PC-3 (cell line): ENCODE measurements around the gene SENP5. TPM values are rescaled to one million over a fixed set of nuclear protein-coding genes. Genes with fewer than 3 reads are reported as not detected.

Experiments used
- ATAC-seq: fragments of 200-7000 bp; cut with Tn5 transposase; 2 replicates; pipeline ENCODE4 v1.9.1; 2020; ENCODE audit warnings: mild to moderate bottlenecking, moderate library complexity
- BruUV-seq: library from RNA; stranded (reverse); fragments of 400-500 nt; replicated peaks from 2 replicates; lab custom pipeline; 2021; lab: Mats Ljungman, UMichigan
- CTCF ChIA-PET: fragments of 300-600 bp; sonication (Branson Sonifier 250); formaldehyde crosslinking; loops from one replicate; lab custom pipeline; 2022; ENCODE audit warnings: antibody characterized with exemption; lab: Charles Lee
- POLR2A ChIA-PET: fragments of 300-600 bp; sonication (Branson Sonifier 250); formaldehyde crosslinking; loops from one replicate; lab custom pipeline; 2022; ENCODE audit warnings: antibody characterized with exemption; ENCODE audit not compliant: unreplicated experiment; lab: Charles Lee
- DNase-seq: peaks from one replicate; pipeline ENCODE4 v3.0.0-alpha.2; 2015
- H2AFZ ChIP-seq: fragments of 300-600 bp; sonication (generic); 2 replicates; pipeline ENCODE4 v1.6.0; 2016; ENCODE audit warnings: antibody characterized with exemption, low read length
- H3F3A ChIP-seq: fragments of 300-600 bp; sonication (generic); one replicate; pipeline ENCODE4 v1.6.0; 2017; ENCODE audit warnings: antibody characterized with exemption, low read length, control low read depth, mild to moderate bottlenecking; ENCODE audit not compliant: unreplicated experiment
- H3K27ac ChIP-seq: fragments of 300-600 bp; sonication (generic); 2 replicates; pipeline ENCODE4 v1.5.1; 2016; ENCODE audit warnings: mild to moderate bottlenecking, low read length
- H3K27me3 ChIP-seq: fragments of 300-600 bp; sonication (generic); 2 replicates; pipeline ENCODE4 v1.6.1; 2016; ENCODE audit warnings: low read length, mixed read lengths
- H3K36me3 ChIP-seq: fragments of 300-600 bp; sonication (generic); 2 replicates; pipeline ENCODE4 v1.6.1; 2016; ENCODE audit warnings: low read depth, mixed run types, low read length, mixed read lengths
- H3K4me1 ChIP-seq: fragments of 300-600 bp; sonication (generic); 2 replicates; pipeline ENCODE4 v1.5.1; 2016; ENCODE audit warnings: low read length; ENCODE audit not compliant: insufficient read depth
- H3K4me2 ChIP-seq: fragments of 300-600 bp; sonication (generic); 2 replicates; pipeline ENCODE4 v1.6.0; 2016; ENCODE audit warnings: low read length
- H3K4me3 ChIP-seq: fragments of 300-600 bp; sonication (generic); 2 replicates; pipeline ENCODE4 v1.5.1; 2016; ENCODE audit warnings: mild to moderate bottlenecking, low read length, mixed read lengths
- H3K79me2 ChIP-seq: fragments of 300-600 bp; sonication (generic); 2 replicates; pipeline ENCODE4 v1.6.1; 2017; ENCODE audit warnings: low read length, mixed read lengths
- H3K9ac ChIP-seq: fragments of 300-600 bp; sonication (generic); 2 replicates; pipeline ENCODE4 v1.6.0; 2016; ENCODE audit warnings: mild to moderate bottlenecking, low read length
- H3K9me2 ChIP-seq: fragments of 300-600 bp; sonication (generic); replicated peaks from 2 replicates; pipeline ENCODE4 v1.6.1; 2016; ENCODE audit warnings: mixed run types, low read length, mixed read lengths
- H3K9me3 ChIP-seq: fragments of 300-600 bp; sonication (generic); 2 replicates; pipeline ENCODE4 v1.6.1; 2016; ENCODE audit warnings: low read length, mixed read lengths
- H4K20me1 ChIP-seq: fragments of 300-600 bp; sonication (generic); 2 replicates; pipeline ENCODE4 v1.6.1; 2016; ENCODE audit warnings: low read length, mixed read lengths
- EZH2 ChIP-seq: fragments of 300-600 bp; sonication (generic); IDR thresholded peaks from one replicate; pipeline ENCODE4 v1.6.1; 2017; ENCODE audit warnings: antibody characterized with exemption, mild to moderate bottlenecking, low read length; ENCODE audit not compliant: unreplicated experiment
- EZH2phosphoT487 ChIP-seq: fragments of 300-600 bp; sonication (generic); IDR thresholded peaks from 2 replicates; pipeline ENCODE4 v1.6.1; 2018; ENCODE audit warnings: mild to moderate bottlenecking, antibody characterized with exemption, low read length, borderline replicate concordance
- intact Hi-C: fragments of 100-400 bp; cut with micrococcal nuclease; formaldehyde crosslinking; loops from 2 replicates; pipeline ENCODE4 v1.9.0; 2023
- total RNA-seq: library from RNA; depleted of rRNA; stranded (reverse); fragments of >200 nt; gene quantifications from 2 replicates; pipeline ENCODE4 v1.2.3, GENCODE V29; 2014
- TF ChIP-seq, protein P1 (sequence below): fragments of 300-600 bp; sonication (generic); conservative IDR thresholded peaks from 2 replicates; pipeline ENCODE4 v1.5.1; 2017; ENCODE audit warnings: antibody characterized with exemption, low read depth, mild to moderate bottlenecking, low read length

Gene SENP5
- total RNA-seq, 1 experiment from 2014 or later: 34.2 TPM

DNA sequence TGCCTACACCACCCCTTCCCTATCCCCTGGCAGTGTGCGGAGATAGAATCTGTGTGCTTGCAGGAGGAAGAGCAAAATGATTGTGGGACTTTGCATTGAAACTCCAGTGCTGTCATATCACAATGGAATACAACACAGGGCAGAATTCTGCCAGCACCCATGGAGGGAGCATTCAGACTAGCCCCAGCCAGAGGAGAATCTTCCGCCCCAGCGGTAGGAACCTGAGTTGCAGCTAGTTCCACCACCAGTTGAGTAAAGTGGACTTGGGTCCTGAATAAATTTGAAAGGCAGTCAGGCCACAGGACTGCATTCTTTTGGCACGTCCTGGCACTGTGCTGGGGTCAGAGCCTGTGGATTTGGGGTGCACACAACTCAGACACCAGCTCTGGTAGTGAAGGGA, 47.1 kb downstream of the SENP5 start:
- Histone ChIP-seq H3K4me1 (no peaks in the 10 kb centered on the region), H3K9ac (no peak overlapping the region), H3K27ac (no peak overlapping the region), H3K79me2 (no peaks in the 10 kb centered on the region), H3K9me2 (no peaks in the 10 kb centered on the region), H3F3A (no peaks in the 10 kb centered on the region), H3K36me3 (peaks cover 20% of the 10 kb centered on the region), H4K20me1 (no peaks in the 10 kb centered on the region), H2AFZ (no peak overlapping the region), H3K4me3 (no peak overlapping the region), H3K27me3 (no peaks in the 10 kb centered on the region), H3K4me2 (no peak overlapping the region), H3K9me3 (no peaks in the 10 kb centered on the region)
- no peak for ATAC-seq
- intact Hi-C loops: no loop called here
- DNase-seq: no peak
- TF ChIP-seq, protein P1, sequence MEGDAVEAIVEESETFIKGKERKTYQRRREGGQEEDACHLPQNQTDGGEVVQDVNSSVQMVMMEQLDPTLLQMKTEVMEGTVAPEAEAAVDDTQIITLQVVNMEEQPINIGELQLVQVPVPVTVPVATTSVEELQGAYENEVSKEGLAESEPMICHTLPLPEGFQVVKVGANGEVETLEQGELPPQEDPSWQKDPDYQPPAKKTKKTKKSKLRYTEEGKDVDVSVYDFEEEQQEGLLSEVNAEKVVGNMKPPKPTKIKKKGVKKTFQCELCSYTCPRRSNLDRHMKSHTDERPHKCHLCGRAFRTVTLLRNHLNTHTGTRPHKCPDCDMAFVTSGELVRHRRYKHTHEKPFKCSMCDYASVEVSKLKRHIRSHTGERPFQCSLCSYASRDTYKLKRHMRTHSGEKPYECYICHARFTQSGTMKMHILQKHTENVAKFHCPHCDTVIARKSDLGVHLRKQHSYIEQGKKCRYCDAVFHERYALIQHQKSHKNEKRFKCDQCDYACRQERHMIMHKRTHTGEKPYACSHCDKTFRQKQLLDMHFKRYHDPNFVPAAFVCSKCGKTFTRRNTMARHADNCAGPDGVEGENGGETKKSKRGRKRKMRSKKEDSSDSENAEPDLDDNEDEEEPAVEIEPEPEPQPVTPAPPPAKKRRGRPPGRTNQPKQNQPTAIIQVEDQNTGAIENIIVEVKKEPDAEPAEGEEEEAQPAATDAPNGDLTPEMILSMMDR: no peak
- TF ChIP-seq EZH2: no peak
- no TSS peak for BruUV-seq
- POLR2A ChIA-PET: no interaction called here
- CTCF ChIA-PET: no interaction called here

DNA sequence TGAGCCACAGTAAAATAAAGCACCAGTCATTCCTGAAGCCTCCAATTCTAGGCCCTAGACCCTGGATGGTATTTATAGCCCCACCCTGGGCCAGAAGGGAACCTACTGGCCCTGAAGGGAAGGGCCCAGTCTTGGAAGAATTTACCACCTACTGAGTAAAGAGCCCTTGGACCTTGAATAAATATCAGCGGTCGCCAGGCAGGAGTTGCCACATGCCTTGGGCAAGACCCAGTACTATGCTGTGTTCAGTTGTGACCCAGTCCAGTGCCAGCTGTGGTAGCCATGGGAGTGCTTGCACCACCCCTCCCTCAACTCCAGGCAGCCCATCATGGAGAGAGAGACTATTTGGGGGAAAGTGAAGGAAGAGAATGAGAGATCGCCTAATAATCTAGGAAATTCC, 47.7 kb downstream of the SENP5 start:
- Histone ChIP-seq H3K36me3 (peaks cover 20% of the 10 kb centered on the region), H3K4me3 (no peak overlapping the region), H2AFZ (no peak overlapping the region), H3F3A (no peaks in the 10 kb centered on the region), H3K4me1 (no peaks in the 10 kb centered on the region), H3K9me2 (no peaks in the 10 kb centered on the region), H3K27ac (no peak overlapping the region), H3K79me2 (no peaks in the 10 kb centered on the region), H4K20me1 (no peaks in the 10 kb centered on the region), H3K9me3 (no peaks in the 10 kb centered on the region), H3K4me2 (no peak overlapping the region), H3K9ac (no peak overlapping the region), H3K27me3 (no peaks in the 10 kb centered on the region)
- ChIA-PET CTCF (no interaction called here), POLR2A (no interaction called here)
- TF ChIP-seq EZH2phosphoT487: no peak
- TF ChIP-seq, protein P1: no peak
- TF ChIP-seq EZH2: no peak
- no TSS peak for BruUV-seq
- ATAC-seq: no peak
- intact Hi-C loops: no loop called here
- no peak for DNase-seq

DNA sequence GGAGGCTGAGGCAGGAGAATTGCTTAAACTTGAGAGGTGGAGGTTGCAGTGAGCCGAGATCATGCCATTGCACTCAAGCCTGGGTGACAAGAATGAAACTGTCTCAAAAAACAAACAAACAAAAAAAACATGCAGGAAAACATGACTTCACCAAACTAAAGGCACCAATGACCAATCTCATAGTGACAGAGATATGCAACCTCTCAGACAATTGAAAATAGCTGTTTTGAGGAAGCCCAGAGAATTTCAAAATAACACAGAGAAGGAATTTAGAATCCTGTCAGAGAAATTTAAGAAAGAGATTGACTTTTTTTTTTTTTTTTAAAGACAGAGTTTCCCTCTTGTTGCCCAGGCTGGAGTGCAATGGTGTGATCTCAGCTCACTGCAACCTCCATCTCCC, 48.5 kb downstream of the SENP5 start:
- Histone ChIP-seq H4K20me1 (no peaks in the 10 kb centered on the region), H3K4me2 (no peak overlapping the region), H3K79me2 (no peaks in the 10 kb centered on the region), H3K9me2 (no peaks in the 10 kb centered on the region), H3K4me1 (no peaks in the 10 kb centered on the region), H3K9ac (no peak overlapping the region), H2AFZ (no peak overlapping the region), H3F3A (no peaks in the 10 kb centered on the region), H3K9me3 (no peaks in the 10 kb centered on the region), H3K4me3 (no peak overlapping the region), H3K36me3 (peaks cover 20% of the 10 kb centered on the region), H3K27ac (no peak overlapping the region), H3K27me3 (no peaks in the 10 kb centered on the region)
- no TSS peak for BruUV-seq
- DNase-seq (no peak), ATAC-seq (no peak)
- intact Hi-C loops: no loop called here
- TF ChIP-seq EZH2phosphoT487: no peak
- TF ChIP-seq EZH2: no peak
- CTCF ChIA-PET: no interaction called here
- POLR2A ChIA-PET: no interaction called here
